Adrenal gland (tissue), 5 donors: ENCODE measurements around the gene NTHL1.

Experiments
- CTCF ChIP-seq, 6 experiments: fragments of 450-650 bp in 4 of 6; fragments of 200-600 bp in 2 of 6; sonication (generic) in 1 of 6; IDR thresholded peaks; 1 replicate in 5 of 6; 2 replicates in 1 of 6; pipeline versions ENCODE4 v1.5.1 to v1.8.0; 2016 to 2021; ENCODE audit warnings: antibody characterized with exemption in 6 of 6, mild to moderate bottlenecking in 2 of 6, moderate library complexity in 1 of 6
- POLR2A ChIP-seq, 2 donors: fragments of 450-650 bp; IDR thresholded peaks; one replicate each; pipeline ENCODE4 v1.6.1; 2017; ENCODE audit warnings: antibody characterized with exemption in 2 of 2, mild to moderate bottlenecking in 2 of 2, moderate library complexity in 1 of 2
- donor health status: DM: no; HTN: no; CAD: no.

GRCh38 chr16:2013527-2013926 lies 34.1 kb downstream of the NTHL1 start:
- no peak for TF ChIP-seq POLR2A (IDR thresholded peaks at IDR 0.05)
- no peak for TF ChIP-seq CTCF (IDR thresholded peaks at IDR 0.05)
